Measurements from ENCODE around the gene LIMS2.
A peak's percentile ranks its signal among the peaks of the same experiment; 100 is the strongest.

The LIMS2 gene

DNA sequence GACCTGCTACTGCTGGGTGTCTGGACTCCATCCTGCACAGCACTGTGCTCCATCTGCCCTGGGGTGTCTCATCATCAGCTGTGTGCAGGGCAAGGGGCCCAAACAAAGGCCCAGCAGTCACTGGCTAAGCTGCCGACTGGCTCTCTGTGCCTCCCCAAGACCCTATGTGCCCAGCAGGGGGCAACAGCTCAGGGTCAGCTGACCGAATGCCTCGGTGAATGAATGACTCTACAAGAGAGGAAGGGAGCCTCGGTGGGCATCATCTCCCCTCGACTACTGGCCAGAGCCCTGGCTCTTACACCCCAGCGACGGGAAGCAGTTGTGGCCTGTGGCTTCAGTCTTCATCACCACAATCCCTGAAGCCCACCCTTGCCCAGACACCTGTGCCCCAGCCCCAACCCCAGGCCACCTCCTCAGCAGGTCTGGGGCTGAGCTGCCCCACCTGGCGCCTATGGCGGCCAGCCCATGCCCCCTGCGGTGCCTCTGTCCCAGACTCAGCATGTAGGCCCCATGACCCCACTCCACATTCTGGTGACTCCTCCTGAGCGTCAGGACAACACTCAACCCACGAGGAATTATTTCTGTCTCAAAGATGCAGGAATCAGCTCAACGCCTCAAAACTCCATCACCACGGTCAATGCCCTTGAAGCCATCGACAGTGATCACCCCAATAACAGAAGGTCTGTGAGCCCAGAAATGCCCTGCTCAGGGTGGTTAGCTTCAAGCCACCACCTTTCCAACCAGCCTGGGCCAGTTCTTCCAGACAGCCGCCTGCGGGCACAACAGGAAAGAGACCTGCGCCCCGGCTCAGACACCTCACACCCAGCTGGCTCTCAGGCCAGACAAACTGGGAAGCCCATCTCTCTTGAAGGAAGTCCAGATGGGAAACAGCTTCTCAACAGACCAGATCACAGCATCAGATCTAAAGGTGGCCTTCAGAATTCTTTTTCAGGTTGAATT lies 31.0 kb downstream of the LIMS2 start:
- DNase-seq = no peak

DNA sequence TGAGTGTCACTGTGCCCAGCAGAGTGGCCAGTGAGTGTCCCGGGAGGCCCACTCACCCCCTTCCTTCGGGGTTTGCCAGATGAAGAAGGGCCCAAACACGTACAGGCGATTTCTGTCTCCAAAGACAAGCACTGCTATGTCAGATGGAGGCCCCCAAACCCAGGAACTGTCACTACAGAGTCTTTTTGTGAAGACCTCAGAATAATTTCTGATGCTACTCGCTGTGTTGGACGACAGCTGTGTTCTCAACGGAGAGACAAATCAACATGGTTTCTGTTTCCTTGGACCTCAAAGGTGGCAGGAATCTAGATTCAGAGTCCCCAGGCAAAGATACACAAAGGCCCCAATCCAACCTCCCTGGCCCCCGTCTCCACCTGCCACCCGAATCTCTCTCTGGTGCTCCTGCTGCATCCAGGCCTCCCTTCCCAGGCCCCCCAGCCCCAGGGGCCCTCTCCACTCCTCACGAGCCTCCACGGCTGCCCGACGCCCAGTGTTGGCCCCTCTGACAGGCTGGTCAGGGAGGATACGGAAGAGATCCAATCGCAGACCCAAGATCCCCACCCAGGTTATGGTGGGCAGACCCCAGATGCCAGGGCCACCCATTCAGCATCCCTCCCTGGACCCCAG lies 31.8 kb downstream of the LIMS2 start:
- DNase-seq = no peak

DNA sequence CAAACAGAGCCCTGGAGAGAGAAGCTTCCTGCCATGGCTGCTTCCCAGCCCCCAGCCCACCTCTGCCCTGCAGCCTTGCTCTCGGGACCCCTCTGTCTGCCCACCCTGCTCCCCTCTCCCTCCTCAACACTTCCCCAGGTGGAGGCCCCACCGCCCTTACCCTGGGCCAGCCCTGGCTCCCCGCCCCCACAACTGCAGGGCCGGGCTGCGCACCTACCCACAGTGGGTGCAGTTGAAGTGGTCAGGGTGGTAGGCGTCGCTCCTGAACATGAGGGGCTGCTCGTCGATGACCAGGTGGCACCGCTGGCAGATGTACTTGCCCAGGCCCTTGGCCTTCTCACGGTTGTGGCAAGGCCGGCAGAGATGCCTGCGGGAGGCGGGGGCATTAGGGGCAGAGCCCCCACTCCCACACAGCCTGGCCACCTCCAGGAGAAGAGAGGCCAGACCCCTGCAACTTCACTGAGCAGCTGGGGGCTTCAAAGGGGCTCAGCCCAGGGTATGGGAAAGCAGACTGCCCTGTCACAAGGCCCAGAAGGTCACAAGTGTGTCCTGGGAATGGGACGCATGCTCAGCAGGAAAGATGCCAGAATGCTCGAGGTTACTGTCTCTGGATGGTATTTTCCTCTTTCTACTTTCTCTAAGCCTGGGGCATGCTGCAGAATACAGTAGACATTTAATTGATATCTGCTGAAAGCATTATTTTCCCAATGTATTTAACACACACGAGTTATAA lies 32.5 kb downstream of the LIMS2 start:
- no peak for DNase-seq

DNA sequence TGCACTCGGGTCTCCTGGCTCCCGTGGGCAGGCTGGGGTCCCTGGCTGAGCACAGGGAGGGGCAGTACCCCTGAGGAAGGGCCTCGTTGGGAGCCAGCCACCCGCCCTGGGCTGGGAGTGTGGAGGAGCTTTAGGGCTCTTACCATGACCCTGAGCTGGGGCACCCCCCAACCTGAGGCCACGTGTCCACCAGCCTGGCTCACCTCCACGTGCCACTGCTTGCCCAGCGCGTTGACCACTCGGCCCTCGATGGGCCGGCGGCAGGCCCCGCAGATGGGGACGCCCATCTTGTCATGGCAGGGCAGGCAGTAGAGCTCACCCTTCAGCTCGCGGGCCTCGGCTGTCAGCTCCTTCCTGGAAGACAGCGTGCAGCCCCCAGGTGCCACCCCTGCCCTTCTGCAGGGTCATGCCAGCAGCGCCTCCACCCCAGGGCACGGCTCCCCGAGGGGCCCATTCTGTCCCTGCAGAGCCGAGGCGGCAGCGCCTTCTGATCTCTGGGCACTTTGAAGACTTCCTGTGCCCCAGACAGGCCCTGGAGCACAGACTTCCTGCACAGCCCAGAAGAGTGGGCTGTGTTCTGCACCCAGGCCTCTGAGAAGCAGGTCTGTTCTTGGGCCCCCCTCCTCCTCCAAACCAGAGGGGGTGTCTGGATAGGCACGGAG lies 33.4 kb downstream of the LIMS2 start:
- DNase-seq = no peak

DNA sequence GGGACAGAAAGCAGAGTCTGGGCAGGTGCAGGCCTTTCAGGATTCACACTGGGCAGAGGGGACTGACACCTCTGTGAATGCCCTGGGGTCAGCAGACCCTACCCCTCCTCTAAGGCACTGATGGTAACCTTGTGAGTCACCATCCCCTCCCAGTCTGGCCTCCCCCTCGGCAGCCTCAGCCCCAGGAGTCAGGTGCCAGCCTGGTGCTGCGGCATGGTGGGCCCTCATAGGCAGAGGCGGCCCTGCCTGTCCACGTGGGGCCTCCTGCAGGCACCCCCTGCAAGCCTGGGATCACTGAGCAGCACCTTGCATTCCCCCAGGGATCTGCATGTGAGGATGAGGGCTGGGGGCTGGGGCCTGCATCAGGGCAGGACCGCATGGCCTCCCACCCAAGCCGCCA lies 34.2 kb downstream of the LIMS2 start:
- no peak for DNase-seq

DNA sequence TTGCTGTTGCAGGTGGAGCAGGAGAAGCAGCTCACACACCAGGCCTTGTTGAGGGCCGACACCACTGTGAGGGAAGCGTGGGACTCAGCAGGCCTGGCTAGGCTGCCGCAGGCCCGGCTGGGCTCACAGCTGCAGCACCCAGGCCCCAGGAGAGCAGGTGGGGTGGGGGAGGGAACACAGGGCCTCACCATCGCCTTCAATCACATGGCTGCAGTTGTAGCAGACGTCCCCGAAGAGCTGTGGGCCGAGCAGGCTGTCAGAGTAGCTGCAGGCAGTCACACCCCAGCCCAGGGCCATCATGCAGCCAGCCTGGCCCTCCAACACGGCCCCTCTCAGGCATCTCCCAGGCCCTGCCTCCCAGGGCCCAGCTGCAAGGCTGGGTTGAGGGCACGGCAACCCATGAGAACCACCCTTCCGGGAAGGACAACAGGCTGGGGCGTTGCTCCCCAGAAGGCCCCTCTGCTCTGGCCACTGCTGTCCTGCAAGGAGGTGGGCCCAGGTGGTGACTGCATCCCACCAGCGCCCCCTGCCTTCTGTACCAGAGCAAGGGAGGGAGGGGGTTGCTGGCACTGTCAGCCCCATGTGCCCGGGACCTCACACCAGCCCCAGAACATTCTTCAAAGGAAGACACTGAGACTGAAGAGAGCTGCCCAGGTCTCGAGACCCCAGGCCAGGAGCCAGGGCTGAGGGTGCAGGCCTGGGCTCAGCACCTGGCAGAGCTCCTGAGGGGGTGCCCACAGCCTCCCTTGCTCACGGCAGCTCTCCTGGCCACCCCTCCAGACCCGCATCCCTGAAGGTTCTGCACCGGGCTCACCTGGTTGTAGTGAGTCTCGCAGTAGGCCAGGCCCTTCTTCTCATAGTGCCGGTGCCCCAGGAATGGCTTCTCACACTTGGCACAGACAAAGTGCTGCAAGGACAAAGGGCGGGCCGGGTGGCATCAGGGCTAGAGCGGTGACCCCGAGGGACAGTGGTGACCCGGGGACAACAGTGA lies 35.0 kb downstream of the LIMS2 start:
- peak; percentile 61 for DNase-seq

DNA sequence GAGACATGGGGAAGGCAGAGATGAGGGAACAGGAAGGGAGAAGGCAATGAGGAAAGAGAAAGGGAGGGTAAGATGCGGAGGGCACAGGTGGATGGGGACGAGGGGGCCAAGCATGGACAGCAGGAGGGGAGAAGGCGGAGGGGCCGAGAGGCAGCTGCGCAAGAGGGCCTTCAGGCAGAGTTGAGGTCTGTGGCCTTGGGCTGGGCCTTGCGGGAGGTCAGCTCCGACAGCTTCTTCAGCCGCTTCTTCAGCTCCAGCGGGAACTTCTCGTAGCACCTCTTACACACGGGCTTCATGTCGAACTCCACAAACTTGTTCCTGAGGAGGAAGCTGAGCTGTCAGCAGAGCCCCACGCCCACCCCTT lies 36.2 kb downstream of the LIMS2 start:
- no peak for DNase-seq

DNA sequence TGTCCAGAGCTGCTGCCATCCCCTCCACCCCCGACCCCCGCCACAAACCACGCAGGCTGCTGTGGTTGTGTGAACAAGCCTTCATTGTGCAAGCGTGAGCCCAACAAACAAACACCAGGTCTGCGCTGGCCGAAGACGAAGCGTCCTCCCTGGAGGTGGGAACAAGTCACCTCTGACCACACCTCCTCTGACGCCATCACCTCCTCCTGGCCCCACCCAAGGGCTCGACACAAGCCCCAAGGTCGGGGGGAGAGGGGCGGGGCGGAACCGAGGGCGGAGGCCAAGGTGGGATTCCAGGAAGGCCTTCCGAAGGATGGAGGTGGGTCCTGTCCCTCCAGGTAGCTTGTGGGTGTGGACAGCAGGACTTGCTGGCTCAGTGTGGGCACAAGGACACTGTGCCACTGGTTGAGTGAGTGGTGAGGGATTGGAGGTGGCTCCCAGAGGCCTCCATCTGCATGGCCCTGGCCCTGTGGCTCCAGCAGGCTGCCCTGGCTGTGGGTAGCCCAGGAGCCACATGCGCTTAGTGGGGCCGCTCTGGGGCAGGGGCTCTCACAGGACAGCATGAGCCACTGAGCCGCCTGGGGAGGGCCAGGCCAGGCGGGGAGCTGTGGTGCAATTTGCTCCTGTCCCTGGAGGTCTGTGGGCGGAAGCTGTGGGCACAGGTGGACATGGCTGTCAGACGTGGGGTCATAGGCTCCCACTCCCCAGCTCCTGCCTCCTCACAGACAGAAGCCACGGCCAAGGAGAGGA lies 36.8 kb downstream of the LIMS2 start:
- DNase-seq = no peak

DNA sequence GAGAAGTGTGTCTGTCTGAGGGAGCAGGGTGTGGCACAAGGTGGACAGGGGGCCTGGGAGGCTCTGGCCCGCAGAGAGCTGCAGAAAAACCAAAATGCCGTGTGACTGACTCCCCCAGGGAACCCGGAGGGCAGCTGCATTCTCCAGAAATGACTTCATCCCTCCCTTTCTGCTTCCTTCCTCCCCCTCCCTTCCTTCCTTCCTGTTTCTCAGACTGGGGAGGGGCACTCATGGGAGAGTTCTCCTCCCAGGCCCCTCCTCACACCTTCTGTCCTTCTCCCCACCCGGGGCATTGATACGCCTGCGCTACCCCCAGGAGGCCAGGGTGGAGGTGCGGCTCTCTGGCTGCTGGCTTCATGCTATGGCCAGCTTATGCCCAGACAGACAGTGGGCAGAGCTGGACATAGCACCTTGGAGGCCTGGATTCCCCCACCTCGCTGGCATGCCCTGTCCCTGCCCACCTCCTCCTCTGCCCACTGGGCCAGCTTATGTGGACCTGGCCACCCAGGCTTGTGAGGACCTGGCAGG lies 37.5 kb downstream of the LIMS2 start:
- no peak for DNase-seq

DNA sequence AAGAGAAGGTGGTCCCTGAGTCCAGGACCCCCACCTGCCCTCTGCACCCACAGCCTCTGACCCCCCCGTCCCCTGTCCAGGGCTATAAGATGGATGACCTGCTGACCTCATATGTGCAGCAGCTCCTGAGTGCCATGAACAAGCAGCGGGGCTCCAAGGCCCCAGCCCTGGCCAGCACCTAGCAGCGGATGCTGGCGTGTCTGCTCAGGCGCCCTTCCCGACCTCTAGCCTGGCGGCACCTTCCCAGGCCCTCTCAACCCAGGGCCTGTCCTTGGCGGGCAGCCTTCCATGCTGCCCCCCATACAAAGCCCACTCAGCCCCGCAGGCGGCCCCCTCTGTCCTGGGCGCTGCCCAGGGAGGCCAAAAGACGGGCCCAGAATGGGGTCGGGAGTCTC lies 38.1 kb downstream of the LIMS2 start:
- no peak for DNase-seq

DNA sequence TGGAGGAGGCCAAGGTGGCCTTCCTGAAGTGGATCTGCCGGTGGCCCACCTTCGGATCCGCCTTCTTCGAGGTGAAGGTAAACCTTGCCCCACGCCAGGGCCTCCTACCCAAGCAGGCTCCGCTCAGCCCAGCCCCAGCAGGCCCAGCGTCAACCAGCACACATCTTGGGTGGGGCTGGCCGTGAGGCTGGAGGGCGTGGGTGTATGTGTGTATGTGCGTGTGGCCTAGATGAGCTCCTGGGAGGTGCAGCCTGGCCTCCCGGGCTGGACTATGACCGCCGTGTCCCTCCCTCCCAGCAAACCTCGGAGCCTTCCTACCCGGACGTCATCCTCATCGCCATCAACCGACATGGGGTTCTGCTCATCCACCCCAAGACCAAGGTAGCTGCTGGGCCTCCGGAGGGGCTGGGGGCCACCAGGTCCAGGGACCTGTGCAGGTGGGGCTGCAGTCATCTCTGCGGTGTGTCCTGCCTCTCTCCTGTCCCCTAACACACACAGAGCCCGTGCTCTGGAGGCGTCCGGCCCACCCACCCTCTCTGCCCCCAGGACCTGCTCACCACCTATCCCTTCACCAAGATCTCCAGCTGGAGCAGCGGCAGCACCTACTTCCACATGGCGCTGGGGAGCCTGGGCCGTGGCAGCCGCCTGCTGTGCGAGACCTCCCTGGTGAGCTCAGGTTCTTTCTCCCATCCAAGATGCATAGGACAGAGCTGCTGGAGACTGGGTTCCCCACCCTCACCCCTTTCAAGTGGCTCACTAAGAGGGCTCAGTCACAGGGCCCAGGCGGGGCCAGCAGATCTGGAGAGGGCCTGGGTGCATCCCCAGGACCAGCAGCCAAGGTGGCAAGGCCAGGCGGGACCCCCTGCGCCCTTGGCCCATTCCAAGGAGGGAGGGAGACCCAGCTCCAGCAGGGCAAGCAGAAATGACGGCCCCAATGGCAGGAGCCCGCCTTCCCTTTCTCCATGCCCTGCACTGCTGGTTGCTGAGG lies 38.8 kb downstream of the LIMS2 start:
- no peak for DNase-seq

DNA sequence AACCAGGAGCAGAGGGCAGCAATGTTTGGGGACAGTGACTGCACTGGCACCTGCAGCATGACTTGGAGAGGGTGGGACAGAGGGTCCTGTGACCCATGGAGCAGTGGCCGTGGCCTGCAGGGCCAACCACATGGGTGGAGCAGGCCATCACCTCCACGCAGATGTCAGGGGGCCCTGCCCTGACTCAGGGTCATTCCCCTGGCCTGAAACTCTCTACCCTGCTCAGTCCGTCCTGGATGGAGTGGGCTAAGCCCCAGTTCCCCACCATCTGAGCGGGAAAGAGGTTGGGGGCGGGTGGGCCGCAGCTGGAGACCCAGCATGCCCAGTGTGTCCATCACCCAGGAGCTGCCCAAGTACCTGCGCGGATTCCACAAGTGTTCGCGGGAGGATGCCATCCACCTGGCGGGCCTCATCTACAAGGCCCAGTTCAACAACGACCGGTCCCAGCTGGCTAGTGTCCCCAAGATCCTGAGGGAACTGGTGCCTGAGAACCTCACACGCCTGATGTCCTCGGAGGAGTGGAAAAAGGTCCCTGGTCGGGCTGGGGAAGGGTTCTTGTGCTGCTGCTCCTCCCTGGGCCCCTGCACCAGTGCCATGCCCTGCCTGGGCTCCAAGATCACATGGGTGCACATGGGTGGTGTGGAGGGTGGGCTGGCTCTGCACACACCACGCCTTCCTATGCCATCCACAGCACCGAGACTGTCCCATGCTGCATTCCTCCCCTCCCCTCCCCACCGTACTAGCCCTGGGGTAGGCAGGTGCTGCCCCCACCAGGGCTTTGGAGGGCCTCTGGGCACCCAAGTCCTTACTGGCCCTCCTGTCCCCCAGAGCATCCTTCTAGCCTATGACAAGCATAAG lies 39.7 kb downstream of the LIMS2 start:
- DNase-seq = no peak

DNA sequence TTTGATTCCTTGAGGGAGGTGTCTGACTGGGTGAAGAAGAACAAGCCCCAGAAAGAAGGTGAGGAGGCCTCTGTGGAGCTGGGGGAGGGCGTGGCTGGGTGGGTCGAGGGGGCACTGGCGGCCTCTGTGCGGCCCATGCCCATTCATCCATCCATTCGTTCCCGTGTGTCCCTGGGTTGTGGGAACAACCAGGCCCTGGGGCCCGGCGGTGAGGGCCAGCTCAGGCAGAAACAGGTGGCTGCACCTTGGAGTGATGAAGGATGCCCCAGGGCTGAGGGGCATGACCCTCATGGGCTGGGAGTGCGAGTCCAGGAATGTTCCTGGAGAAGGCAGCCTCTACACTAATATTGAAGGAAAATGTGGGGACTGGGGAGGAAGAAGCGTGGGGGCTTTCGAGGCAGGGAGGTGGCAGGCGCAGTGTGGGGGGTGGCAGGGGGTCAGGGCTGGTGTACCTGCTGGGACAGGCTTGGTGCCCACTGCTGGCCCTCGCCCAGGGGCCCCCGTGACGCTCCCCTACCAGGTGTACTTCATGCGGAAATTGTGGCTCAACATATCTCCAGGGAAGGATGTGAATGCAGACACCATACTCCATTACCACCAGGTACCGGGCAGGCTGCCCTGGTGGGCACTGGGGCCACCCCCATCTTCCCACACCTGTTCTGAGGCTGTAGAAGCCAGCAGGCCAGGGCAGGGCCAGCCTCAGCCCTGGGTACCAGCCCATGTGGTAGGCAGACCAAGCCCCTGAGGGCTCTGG lies 40.5 kb downstream of the LIMS2 start:
- DNase-seq = no peak

DNA sequence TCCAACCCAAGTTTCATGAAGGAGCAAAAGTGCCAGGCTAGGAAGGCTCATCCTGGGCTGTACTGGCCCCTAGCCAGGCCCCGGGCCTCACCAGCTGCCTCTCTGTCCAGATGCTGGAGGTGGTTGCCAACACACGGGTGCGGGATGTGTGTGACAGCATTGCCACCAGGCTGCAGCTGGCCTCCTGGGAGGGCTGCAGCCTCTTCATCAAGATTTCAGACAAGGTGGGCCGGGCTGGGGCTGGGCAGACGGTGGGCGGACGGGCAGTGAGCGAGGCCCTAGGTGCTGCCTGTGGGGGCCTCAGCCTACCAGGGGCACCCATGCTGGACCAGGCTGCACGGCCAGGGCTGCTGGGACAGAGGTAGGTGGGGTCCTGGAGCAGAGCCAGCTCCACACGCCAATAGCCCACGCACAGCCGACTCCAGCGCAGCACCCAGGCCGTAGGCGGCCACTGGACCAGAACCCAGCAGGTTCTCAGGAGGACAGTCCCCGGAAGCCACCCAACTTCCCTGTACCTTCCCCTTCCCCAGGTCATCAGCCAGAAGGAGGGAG lies 41.2 kb downstream of the LIMS2 start:
- DNase-seq = peak; percentile 21

DNA sequence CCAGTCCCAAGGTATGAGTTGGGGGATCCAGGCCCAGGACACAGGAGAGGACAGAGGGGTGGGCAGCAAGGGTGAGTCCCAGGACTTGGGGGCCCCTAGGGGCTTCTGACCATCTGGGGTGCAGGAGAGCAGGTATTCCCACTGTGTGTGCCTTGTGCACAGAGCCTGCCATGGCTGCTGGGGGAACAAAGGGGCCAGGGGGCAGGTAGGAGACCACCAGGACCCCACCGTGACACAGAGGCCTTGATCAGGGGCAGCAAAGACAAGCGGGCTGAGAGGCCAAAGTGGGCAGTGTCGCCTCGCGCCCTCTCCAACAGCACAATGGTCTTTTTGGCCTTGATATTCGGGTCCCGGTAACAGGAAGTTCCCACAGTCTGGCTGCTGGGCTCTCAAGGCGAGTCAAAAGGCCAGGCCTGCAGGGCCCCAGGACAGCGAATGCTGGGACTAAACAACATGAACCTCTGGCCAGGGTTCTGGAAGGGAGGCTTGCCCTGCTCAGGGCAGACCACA lies 41.7 kb downstream of the LIMS2 start:
- DNase-seq = no peak

DNA sequence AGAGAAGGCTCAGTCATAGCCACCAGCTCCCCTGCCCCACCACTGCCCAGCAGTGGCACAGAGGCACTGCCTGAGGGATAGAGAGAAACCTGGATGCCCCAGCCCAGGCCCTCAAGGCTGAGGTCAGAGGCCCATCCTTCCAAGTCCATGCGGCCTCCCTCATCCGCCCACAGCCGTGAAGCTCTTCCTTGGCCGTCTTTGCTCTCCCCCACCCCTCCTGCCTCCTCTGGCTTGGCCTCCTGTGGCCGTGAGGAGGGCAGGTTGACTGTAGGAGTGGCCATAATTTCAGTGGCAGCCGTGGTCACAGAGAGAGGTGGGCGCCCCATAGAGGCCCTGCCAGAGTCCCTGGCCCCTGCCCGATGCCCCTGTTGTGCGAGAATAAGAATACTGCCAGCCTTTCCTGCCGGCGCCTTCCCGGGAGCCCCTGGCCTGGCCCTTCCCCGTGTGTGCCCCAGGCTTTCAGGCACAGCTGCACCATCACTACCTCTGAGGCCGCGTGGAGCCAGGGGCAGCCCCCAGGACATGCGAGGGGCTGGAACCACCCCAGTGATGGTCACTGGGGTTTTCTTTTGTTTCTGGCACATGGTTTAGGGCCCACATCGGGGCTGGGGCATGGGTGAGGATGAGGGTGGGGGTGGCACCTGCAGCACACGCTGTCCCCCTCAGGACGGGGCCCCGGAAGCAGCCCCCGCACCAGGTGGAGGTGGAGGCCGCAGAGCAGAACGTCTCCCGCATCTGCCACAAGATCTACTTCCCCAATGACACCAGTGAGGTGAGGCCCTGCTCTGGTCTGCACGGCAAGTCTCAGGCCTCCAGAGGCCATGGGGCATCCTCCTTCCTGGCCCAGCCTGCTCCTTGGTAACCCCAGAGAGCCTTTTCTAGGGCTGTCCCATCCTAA lies 42.5 kb downstream of the LIMS2 start:
- DNase-seq = no peak

Measured in NCI-H2171 treated with DMSO at 0.1 percent for 48 hours (cell line).